ENCODE results near the gene COP1.

GRCh38 chr1:176206961-176207902, at the start of gene COP1:
- TF ChIP-seq CTCF (conservative IDR thresholded peaks at IDR 0.05; ENCODE audit: low read depth, low read length): no peak
- TF ChIP-seq RAD21 (IDR thresholded peaks at IDR 0.05; ENCODE audit: low read length): no peak
- no peak for TF ChIP-seq SMC3 (IDR thresholded peaks at IDR 0.05; ENCODE audit: low read depth, low read length)

All from IMR-90 (cell line).